NCI-H526 (cell line): Measurements from ENCODE around the gene KLHDC9.
"Not testable (repeated sequence)": the region's sequence is repeated elsewhere in the genome, so short reads cannot be mapped to it uniquely, and the experiment has no call there.

Experiments
- DNase-seq, 2 experiments: peaks; one replicate each; lab custom pipeline; 2025; lab: John Stamatoyannopoulos, UW

The KLHDC9 gene

GRCh38 chr1:161098210-161099068 is at the start of gene KLHDC9:
KLHDC9 (plus strand) TSS chr1:161098361; CDS start chr1:161098536, 175 bp downstream.
- DNase-seq: peak; percentile 96 to 99

- DNase-seq: no peak
Observed at GRCh38 chr1:161048949-161049722, 49.0 kb upstream of the KLHDC9 start.

- DNase-seq: no peak
Observed at GRCh38 chr1:161051219-161051618, 46.9 kb upstream of the KLHDC9 start.

GRCh38 chr1:161052899-161053298 is 45.3 kb upstream of the KLHDC9 start:
- DNase-seq: no peak

- no peak for DNase-seq
Observed at GRCh38 chr1:161054232-161054631, 43.9 kb upstream of the KLHDC9 start.

- DNase-seq: no peak
Observed at GRCh38 chr1:161054805-161055204, 43.4 kb upstream of the KLHDC9 start.

- no peak for DNase-seq
Observed at GRCh38 chr1:161059293-161059692, 38.9 kb upstream of the KLHDC9 start.

- no peak for DNase-seq
Observed at GRCh38 chr1:161061419-161061818, 36.7 kb upstream of the KLHDC9 start.

- DNase-seq: not testable (repeated sequence)
Observed at GRCh38 chr1:161063936-161064335, 34.2 kb upstream of the KLHDC9 start.

- not testable (repeated sequence) for DNase-seq
Observed at GRCh38 chr1:161065681-161066080, 32.5 kb upstream of the KLHDC9 start.

GRCh38 chr1:161066694-161067093 is 31.5 kb upstream of the KLHDC9 start:
- no peak for DNase-seq

GRCh38 chr1:161068306-161069234 is 29.6 kb upstream of the KLHDC9 start:
- no peak for DNase-seq

GRCh38 chr1:161069241-161069640 is 28.9 kb upstream of the KLHDC9 start:
- no peak for DNase-seq

GRCh38 chr1:161069731-161070270 is 28.4 kb upstream of the KLHDC9 start, which contains the start of gene ARHGAP30:
ARHGAP30 (minus strand) TSS chr1:161069891; CDS start chr1:161069624, 267 bp downstream.
- DNase-seq: no peak

- no peak for DNase-seq
Observed at GRCh38 chr1:161070761-161071160, 27.4 kb upstream of the KLHDC9 start.

- peak in 1 of 2 experiments; percentile 80 for DNase-seq
Observed at GRCh38 chr1:161071886-161072371, 26.2 kb upstream of the KLHDC9 start.

- no peak for DNase-seq
Observed at GRCh38 chr1:161072751-161073449, 25.3 kb upstream of the KLHDC9 start.

GRCh38 chr1:161073474-161074121 is 24.6 kb upstream of the KLHDC9 start:
- DNase-seq: no peak

- DNase-seq: peak in 1 of 2 experiments; percentile 36
Observed at GRCh38 chr1:161074676-161075368, 23.3 kb upstream of the KLHDC9 start.
